GM20000 (cell line): Measurements from ENCODE around the gene MRAS.

Experiments
- DNase-seq: peaks from one replicate; pipeline ENCODE4 v3.0.0; 2012; ENCODE audit warnings: low spot score
- CTCF ChIP-seq: IDR thresholded peaks from 2 replicates; pipeline ENCODE4 v1.5.1; 2012; ENCODE audit warnings: mild to moderate bottlenecking, control low read depth; ENCODE audit errors: extremely low read depth, missing control alignments

The MRAS gene

GRCh38 chr3:138369151-138369900, 20.9 kb downstream of the MRAS start:
- TF ChIP-seq CTCF = no peak
- DNase-seq = no peak

- no peak for TF ChIP-seq CTCF
- no peak for DNase-seq
Measured at GRCh38 chr3:138370321-138370720, 21.9 kb downstream of the MRAS start.

- peak; percentile 82 for DNase-seq
- TF ChIP-seq CTCF = no peak
Measured at GRCh38 chr3:138371070-138371965, 22.9 kb downstream of the MRAS start.

- no peak for DNase-seq
- no peak for TF ChIP-seq CTCF
Measured at GRCh38 chr3:138373087-138373735, 24.8 kb downstream of the MRAS start.

- TF ChIP-seq CTCF = no peak
- DNase-seq = no peak
Measured at GRCh38 chr3:138373736-138374094, 25.3 kb downstream of the MRAS start.

- DNase-seq = no peak
- TF ChIP-seq CTCF = no peak
Measured at GRCh38 chr3:138374573-138375134, 26.3 kb downstream of the MRAS start.
